GM21528 (cell line): ENCODE results near the gene SLC15A3.
A peak's percentile ranks its signal among the peaks of the same experiment; 100 is the strongest.

Experiments
- ATAC-seq: cut with Tn5 transposase; IDR thresholded peaks from one replicate; pipeline ENCODE4 v1.9.1; 2021; ENCODE audit warnings: mild to moderate bottlenecking, moderate library complexity; ENCODE audit not compliant: unreplicated experiment, low FRiP score

SLC15A3 gene

DNA sequence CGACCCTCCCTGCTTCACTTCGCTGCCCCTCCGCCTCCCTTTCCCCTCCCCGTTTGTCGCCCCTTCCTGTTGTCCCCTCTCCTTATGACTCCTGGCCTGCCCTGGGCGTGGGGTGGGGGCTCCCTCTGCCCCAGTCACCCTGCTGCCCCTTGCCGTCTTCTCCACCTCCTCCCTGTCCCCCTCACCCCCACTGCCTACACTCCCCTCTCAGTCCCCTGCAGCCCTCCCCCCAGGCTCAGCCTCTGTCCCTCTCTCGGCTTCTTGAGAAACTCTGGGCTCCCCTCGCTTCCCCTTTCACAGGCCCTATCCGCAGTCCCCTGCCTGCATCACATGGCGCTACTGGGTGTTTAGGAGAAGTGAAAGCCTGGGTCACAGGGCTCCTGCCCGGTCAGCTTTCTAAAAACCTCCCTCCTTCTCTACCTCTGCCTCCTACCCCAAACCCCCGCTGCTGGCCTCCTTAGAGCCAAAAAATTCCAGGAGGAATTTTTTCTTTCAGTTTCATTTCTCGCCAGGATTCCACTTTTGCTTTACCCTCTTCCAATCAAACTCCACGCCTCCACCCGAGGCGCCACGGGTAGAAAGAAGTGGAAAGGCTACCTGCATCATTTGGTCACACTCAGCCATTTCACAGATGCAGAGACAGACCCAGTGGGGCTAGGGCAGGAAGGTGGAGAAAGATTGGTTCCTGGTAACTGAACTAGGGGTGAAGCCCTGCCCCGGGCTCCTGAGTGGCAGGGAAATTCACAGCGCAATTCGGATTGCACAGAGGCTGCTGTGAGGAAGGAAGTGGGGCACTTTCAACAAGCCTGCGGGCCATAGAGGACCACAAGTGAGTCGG, at the start of gene SLC15A3:
Gene SLC15A3, minus strand, starts transcription at position 273 of the 838 bp plus-strand sequence. CDS start 625 bp downstream, outside the sequence.
- ATAC-seq = peak; percentile 62

DNA sequence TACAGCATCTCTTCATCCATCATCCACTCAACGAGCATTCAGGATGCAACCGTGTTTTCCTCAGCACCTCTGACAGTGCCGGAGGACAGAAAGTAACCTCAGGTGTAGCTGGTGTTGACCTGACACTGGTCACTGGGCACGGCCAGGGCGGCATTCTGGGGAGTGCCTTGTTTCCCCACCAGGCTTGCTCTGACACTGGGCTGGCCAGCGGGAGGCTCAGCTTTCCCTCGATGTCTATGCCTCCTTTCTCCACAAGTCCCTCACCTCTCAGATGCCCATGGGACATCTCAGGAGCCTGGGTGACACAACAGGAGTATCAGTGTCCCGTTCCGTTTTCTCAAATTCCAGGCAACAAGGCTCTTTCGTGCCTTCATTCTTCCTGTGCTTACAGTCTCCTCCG, 48.5 kb upstream of the SLC15A3 start:
- ATAC-seq = no peak

DNA sequence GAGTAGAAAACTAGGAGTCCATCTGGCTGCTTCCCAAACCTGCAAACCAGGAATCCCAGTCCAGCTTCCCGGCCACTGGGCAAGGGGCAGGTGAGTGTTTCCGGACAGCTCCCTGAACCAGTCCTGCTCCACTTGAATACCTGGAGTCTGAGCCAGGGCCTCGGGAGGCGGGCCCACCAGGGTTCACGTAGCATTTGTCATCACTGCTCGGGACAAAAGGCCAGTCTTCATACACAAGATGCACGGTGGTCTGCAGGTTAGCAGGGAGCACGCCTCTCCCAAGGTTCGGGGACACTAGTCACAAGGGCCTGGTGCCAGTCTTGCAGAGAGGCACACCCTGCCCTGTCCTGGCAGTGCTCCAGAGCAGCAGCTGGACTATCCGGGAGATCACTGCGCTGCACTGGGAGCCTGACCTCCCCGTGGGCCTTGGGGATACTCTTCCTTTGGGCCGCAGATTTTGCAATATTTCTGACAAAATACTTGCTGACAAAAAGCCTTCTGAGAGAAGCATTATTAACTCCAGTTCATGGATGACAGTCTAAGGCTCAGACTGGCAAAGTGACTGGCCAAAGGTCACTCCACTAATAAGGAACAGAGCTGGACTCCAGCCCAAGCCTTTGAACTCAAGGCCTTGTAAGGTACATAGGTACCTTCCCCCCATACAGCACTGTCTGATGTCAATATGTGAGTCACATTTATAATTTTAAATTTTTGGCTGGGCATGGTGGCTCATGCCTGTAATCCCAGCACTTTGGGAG, 44.6 kb upstream of the SLC15A3 start:
- no peak for ATAC-seq

DNA sequence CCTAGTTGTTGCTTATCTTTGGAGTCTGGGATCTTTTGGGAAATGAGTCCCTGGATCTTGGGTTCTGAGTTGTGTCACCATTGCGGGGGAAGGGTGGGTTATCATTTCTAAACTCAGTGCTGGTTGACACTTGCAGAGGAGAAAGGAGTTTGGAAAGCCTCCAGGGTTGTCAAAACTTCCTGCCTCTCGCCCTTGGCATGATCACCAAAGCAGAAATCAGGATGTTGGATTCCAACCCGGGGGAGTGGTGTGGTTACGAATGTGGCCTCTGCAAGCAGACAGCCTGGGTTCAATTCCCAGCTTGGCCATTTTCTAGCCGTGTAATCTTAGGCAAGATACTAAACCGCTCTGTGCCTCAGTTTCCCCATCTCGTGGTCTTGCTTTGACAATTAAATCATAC, 43.8 kb upstream of the SLC15A3 start:
- ATAC-seq = no peak

DNA sequence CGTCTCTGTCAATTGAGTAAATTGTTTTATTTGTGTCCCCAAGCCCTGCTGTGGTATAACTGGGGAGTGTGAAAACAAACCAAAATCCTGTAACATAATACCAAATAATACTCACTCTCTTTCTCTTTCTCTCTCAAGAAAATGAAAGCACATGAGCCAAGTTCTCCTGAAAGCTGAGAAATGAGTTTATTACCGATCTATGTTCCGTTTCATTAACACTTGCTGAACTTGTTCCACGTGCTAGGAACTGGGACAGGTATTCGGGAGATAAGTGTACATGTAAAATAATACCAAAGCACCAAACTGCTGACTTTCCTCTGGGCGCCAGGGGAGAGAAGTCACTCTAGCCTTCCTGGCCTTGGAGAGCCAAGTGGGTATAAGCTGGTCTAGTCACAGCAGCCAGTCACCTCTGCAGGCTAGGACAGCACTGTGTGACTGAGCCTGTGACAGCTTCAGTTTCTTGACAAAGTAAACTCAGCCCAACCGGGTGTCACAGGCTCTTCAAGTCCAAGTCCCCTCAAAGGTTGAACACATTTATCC, 42.6 kb upstream of the SLC15A3 start:
- ATAC-seq = no peak

DNA sequence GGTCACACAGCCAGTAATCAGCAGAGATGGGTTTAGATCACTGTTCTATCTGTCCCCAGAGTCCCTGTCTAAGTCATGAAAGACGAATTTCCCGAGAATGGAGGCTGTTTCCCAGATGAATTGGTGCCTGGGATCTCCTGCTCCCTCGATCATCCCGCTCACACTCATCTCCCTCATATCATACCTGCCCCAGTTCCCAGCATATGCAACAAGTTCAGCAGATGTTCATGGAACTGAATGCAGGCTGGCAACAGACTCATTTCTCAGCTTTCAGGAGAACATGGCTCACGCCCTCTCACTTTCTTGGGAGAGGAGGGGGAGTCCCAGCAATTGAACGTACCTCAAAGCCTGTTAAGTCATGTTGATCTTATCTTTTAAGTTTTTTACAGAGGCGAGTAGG, 41.6 kb upstream of the SLC15A3 start:
- no peak for ATAC-seq

DNA sequence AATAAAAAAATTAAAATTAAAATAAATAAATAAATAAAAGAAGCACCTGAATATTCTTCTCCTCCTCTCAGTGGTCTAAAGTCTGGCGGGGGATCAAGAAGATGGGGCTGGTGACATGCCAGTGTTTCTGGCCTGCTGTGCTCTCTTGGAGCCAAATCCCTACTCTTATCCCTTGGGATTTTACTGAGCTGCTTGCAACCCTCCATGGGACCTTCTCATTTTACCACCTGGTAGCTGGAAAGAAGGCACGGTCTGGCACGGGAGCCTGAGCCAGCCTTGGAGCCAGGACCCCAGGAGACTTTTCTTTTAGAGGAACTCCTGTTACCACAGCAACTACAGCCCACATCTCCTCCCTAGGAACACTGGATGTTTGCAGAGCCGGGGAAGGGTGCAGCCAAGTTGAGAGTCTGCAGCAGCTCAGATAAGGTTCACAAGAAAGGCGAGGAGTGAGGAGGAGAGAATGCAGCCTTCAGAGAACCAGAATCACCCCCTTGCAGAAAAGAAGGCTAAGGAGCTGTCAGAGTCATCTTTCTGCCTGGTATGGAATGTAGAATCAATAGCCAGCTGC, 41.0 kb upstream of the SLC15A3 start:
- ATAC-seq = no peak

DNA sequence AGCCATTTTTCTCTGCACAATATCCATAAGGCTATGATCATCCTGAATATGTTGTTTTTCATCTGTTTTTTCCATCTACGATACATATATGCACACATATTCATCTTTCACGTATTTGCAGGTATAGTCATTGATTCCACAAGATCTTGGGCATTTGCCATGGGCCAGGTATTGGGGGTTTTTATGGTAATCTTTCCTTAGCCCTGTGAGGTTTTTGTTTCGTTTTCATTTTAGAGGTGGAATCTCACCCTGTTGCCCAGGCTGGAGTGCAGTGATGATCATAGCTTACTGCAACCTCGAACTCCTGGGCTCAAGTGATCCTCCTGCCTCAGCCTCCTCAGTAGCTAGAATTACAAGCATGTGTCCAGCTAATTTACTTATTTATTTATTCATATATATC, 39.5 kb upstream of the SLC15A3 start:
- ATAC-seq = no peak

DNA sequence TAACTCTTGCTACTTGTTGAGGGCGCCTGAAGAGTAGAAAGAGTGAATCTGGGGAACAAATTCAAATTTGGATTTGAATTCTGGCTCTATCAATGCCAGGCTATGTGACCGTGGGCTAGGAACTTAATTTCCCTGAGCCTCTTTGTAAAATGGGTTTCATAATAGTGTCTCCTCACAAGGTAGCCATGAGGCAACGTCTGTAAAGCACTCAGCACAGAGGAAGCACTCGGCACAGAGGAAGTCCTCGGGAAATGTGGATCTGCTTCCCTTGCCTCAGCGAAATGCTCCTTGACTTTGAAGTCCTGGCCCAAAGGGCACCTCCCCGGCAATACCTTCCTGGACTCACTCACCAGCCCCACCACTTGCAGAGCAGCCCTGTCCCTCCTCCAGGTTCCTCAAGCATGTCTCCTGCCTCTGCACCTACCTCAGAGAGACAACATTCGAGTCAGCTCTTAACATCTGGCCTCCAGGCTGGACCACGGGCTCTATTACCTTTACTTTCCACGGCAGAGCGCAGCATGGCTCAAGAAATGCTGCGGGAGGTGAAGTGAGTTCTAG, 37.2 kb upstream of the SLC15A3 start:
- ATAC-seq = no peak

DNA sequence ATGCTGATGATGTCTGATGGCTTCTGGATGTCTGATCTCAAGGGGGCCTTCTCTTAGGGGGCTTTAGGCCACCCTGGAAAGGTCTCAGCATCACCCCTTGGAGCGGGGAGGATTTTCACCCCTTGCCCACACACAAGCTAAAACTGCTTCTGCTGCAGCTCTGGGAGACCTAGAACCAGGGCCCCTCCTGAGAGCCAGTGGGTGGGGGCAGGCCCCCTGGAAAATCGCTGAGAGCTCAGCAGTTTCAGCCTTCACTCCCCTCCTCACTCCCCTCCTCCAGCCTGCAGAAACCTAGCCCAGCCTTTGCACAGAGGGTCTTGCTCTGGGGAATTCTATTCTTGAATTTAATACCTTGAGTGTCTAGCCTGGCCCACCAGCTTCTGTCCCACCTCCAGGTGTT, 36.7 kb upstream of the SLC15A3 start:
- no peak for ATAC-seq

DNA sequence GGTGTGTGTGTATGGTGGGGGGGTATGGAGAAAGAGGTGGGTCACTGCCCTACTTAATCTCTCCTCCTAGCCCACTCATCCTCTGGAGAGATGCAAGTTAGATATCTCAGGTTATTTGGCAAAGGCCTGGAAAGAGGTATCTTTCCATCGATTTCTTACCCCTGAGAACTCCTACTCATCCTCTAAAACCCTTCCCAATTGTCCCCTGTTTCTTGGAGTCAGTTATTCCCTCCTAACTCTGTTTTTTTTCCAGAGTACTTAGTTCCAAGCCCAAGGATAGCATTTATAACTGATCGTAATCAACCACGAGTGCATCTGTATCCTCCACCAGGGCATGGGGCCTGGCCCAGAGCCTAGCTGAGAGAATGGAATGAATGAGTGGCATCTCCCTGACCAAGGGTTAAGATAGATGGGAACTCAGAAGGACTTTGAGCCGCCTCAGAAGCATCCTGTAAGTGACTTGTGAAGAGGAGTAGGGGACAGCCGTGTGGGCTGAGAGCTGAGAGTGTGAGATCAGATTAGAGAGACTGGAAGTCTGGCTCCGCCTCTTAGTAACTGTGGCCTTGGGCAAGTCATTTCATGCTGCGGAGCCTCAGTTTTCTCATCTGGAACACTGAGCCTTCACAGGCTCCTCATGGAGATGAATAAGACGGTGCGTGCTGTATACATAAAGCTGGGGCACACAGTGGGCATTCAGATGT, 35.8 kb upstream of the SLC15A3 start:
- no peak for ATAC-seq

DNA sequence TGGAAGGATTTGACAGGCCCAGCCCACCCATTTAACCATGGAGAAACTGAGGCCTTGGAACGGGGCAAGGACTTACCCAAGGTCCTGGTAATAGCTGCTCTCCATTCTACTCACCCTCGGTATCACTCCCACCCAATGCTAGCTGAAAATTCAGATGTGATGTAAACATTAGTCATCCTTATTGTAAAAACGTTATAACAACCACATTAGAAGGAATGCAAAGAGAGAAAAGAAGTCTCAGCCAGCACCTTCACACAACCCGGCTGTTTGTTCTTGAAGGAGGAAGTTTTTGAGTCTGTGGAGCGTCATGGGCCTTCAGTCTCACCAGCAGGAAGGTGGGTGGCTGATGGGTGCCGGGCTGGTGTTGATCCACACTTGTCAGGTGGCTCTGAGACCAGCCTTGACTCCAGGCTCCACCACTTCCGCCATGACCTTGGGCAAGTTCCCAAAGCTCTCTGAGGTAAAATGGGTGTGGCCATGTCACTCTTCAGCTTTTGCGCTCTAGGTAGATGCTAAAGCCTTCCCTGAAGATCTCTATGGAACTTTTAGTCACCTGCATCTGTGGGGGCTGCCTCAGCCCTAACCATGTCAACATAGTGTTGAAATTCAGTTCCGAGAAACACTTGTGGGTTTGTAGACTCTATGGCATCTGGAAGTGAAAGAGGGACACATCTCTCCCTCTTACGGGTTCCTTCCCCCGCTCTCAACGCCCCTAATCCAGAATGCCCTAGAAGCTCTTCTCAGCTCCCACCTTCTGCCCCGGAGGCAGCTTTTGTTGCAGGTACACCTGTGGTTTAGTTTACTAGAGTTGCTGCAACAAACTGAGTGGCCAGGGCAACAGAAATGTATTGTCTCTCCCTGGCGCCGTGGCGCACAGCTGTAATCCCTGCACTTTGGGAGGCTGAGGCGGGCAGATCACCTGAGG, 34.3 kb upstream of the SLC15A3 start:
- ATAC-seq = no peak

DNA sequence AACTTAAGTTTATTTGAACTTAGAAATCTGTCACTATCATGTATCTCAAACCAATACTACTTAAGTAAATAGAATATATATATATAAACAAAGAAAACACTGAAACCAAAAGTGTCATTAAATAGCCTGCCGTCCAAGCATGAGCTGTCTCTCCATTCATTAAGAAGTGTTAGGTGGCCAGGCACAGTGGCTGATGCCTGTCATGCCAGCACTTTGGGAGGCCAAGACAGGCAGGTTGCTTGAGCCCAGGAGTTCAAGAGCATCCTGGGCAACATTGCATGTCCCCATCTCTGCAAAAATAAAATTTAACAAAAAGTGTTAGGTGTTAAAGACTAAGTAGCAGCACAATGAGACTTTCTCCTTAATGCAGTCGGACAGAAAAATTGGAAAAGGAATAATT, 33.5 kb upstream of the SLC15A3 start:
- no peak for ATAC-seq

DNA sequence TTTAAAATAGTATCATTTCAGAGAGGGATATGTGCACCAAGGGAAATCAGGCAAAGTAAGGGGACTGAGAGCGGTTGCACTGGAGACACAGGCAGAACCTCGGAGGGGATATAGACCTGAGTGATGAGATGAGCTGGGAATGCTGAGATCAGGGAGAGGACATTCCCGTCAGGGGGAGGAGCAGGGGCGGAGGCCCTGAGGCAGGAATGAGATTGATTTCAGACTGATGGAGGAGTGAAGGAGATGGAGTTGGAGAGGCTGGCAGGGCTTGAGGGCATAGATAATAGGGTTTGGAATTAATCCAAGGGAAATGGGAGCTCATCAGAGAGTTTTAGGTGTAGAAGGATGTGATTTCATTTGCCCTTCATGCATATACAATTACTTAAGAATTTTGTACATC, 32.7 kb upstream of the SLC15A3 start:
- no peak for ATAC-seq

DNA sequence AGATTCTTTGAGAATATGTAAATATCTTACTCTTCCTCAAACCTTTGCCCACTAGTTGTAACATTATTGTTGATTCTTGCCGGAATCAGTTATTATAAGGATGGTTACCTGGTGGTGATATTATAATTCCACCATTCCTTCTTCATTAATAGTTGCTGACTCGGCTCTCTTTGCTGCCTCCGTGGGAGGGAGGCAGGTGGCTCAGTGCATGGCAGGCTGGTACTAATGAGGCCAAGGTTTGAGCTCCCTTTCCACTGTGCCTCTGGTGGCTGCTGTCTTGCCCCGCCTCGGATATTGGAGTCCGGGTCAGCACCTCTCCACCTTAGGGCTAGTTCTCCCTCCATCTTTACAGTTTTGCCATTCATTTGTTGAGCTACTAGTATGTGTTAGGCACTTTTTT, 32.2 kb upstream of the SLC15A3 start:
- no peak for ATAC-seq

DNA sequence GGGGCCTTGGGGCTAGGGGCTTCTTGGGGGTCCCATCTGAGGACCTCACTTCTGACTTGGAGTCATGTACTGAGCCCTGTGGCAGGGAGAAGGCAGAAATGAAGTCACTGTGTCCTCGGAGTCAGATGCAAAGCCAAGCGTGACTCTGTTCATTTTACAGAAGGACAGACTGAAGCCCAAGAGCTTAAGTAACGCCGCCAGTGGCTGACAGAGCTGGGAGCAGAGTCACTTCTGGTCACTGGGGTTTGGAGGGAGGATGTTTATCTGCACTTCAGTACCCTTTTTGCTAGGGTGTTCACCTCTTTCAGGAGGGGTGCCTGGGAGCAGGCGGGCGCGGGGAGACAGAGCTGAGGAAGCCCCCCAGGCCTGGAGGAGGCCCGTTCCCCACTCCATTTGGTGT, 30.2 kb upstream of the SLC15A3 start:
- ATAC-seq = no peak

DNA sequence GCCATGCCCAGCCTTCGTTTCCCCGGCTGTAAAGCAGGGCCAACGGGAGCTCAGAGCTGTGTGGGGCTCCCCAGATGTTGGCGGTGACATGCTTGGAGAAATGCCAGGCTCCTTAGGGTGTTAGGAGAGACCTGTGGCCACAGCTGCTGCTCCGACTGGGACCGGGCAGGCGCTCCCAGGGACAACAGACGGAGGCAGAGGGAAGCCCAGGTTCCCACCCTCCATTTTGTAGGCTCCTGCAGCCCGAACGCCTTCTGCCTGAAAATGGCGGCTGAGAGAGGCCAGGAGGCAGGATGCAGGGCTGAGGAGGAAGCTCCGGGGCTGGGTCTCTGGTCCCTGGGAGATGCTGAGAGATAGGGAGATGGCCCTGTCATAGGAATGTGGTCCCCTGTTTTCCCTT, 29.5 kb upstream of the SLC15A3 start:
- ATAC-seq = no peak

DNA sequence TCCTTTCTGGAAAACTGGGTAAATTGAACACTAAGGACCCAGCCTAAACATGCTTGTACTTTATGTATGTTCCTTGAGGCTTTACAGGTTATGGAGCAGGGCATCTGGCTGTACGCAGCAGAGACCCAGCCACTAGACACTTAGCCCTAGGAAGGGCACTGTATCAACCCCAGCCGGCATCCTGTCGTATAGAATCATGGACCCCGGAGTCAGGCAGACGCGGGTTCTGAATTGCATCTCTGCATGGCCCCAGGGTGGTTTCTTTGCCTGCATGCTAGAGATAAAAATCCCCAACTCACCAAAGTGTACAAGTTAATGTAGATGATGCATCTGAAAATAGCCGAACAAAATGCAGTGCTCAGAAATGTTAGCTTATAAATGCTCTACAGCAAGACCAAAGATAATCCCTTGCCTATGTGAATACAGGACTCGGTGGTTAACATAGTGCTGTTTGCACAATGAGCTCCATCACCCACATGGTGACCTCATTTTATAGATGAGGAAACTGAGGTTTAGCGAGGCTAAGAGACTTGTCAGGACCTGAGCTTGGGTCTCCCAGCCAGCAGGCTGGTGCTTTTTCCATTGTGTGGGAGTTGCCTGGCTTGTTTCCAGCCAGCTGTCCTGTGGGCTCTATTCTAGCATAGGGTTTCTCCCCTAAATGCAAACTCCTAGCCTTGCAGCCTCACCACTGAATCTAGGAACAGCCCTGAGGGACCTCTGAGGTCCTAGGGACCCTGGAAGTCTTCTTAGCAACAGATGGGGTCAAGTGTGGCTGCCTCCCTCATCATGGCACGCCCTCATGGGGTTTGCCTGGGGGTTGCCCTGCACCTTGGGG, 26.8 kb upstream of the SLC15A3 start:
- no peak for ATAC-seq
